H7 (cell line): ENCODE measurements around the gene CLEC3B. TPM values are rescaled to one million over a fixed set of nuclear protein-coding genes. Genes with fewer than 3 reads are reported as not detected.
"Not testable (repeated sequence)": the region's sequence is repeated elsewhere in the genome, so short reads cannot be mapped to it uniquely, and the experiment has no call there.

Experiments used
- DNase-seq: peaks from one replicate; pipeline ENCODE4 v3.0.0; 2012
- H3K27me3 ChIP-seq: 2 replicates; pipeline ENCODE4 v1.6.0; 2011; ENCODE audit warnings: mild to moderate bottlenecking, low read length; ENCODE audit not compliant: control insufficient read depth, insufficient read depth
- H3K36me3 ChIP-seq: replicated peaks from 2 replicates; pipeline ENCODE4 v1.5.1; 2011; ENCODE audit warnings: low read length; ENCODE audit not compliant: control insufficient read depth, insufficient read depth
- H3K4me3 ChIP-seq: 2 replicates; pipeline ENCODE4 v1.5.1; 2011; ENCODE audit warnings: low read depth, mild to moderate bottlenecking, control low read depth, low read length, moderate library complexity; ENCODE audit not compliant: insufficient read depth
- total RNA-seq: library from RNA; depleted of rRNA; stranded (reverse); fragments of >200 nt; shearing (Covaris generic); gene quantifications from 2 replicates; pipeline ENCODE4 v1.2.3, GENCODE V29; 2014

CLEC3B gene
- total RNA-seq, 1 experiment from 2014 or later = not detected

GRCh38 chr3:45035441-45036301 lies 9.6 kb downstream of the CLEC3B start:
- no peaks in the 10 kb centered on the region for H3K36me3 ChIP-seq
- DNase-seq = peak; percentile 83
- peak overlapping the region; percentile 8; the same call in 1 of the 2 replicates for H3K4me3 ChIP-seq
- peaks cover 14% of the 10 kb centered on the region; the same call in 1 of the 2 replicates for H3K27me3 ChIP-seq

- H3K4me3 ChIP-seq = no peak overlapping the region
- no peaks in the 10 kb centered on the region for H3K36me3 ChIP-seq
- H3K27me3 ChIP-seq = peaks cover 14% of the 10 kb centered on the region; the same call in 1 of the 2 replicates
- peak; percentile 91 for DNase-seq
Measured at GRCh38 chr3:45037720-45038455, 11.8 kb downstream of the CLEC3B start.

GRCh38 chr3:45041666-45042065 lies 15.6 kb downstream of the CLEC3B start:
- no peak overlapping the region for H3K4me3 ChIP-seq
- H3K27me3 ChIP-seq = peaks cover 1% of the 10 kb centered on the region; the same call in 1 of the 2 replicates
- no peak for DNase-seq
- no peaks in the 10 kb centered on the region for H3K36me3 ChIP-seq

GRCh38 chr3:45042162-45042561 lies 16.1 kb downstream of the CLEC3B start:
- no peak for DNase-seq
- H3K4me3 ChIP-seq = no peak overlapping the region
- no peaks in the 10 kb centered on the region for H3K27me3 ChIP-seq
- H3K36me3 ChIP-seq = no peaks in the 10 kb centered on the region

- no peak for DNase-seq
- Histone ChIP-seq H3K27me3 (no peaks in the 10 kb centered on the region), H3K36me3 (no peaks in the 10 kb centered on the region), H3K4me3 (no peak overlapping the region)
Measured at GRCh38 chr3:45043728-45044299, 17.7 kb downstream of the CLEC3B start.

GRCh38 chr3:45048244-45048643 lies 22.1 kb downstream of the CLEC3B start:
- H3K27me3 ChIP-seq = no peaks in the 10 kb centered on the region; the same call in 1 of the 2 replicates
- no peak overlapping the region for H3K4me3 ChIP-seq
- no peaks in the 10 kb centered on the region for H3K36me3 ChIP-seq
- DNase-seq = no peak

GRCh38 chr3:45049807-45050206 lies 23.7 kb downstream of the CLEC3B start:
- Histone ChIP-seq H3K4me3 (no peak overlapping the region), H3K36me3 (no peaks in the 10 kb centered on the region), H3K27me3 (no peaks in the 10 kb centered on the region; the same call in 1 of the 2 replicates)
- DNase-seq = no peak

- no peak overlapping the region for H3K4me3 ChIP-seq
Measured at GRCh38 chr3:45051685-45052084, 25.6 kb downstream of the CLEC3B start.

GRCh38 chr3:45053805-45054195 lies 27.7 kb downstream of the CLEC3B start:
- not testable (repeated sequence) for H3K4me3 ChIP-seq, DNase-seq, H3K36me3 ChIP-seq
- peaks cover 14% of the 10 kb centered on the region for H3K27me3 ChIP-seq

More at GRCh38 chr3:45051685-45052084, 25.6 kb downstream of the CLEC3B start:
- H3K36me3 ChIP-seq = no peaks in the 10 kb centered on the region
- no peak for DNase-seq
- H3K27me3 ChIP-seq = peaks cover 5% of the 10 kb centered on the region

GRCh38 chr3:45054196-45054857 lies 28.2 kb downstream of the CLEC3B start:
- no peaks in the 10 kb centered on the region for H3K36me3 ChIP-seq
- H3K27me3 ChIP-seq = peaks cover 18% of the 10 kb centered on the region
- no peak for DNase-seq
- no peak overlapping the region for H3K4me3 ChIP-seq

GRCh38 chr3:45055032-45055410 lies 28.9 kb downstream of the CLEC3B start:
- Histone ChIP-seq H3K27me3 (peaks cover 18% of the 10 kb centered on the region), H3K36me3 (no peaks in the 10 kb centered on the region), H3K4me3 (no peak overlapping the region)

GRCh38 chr3:45055411-45056143 lies 29.5 kb downstream of the CLEC3B start:
- H3K4me3 ChIP-seq = no peak overlapping the region
- no peaks in the 10 kb centered on the region for H3K36me3 ChIP-seq
- peaks cover 18% of the 10 kb centered on the region for H3K27me3 ChIP-seq
- peak; percentile 79 for DNase-seq

More at GRCh38 chr3:45055032-45055410, 28.9 kb downstream of the CLEC3B start:
- DNase-seq = no peak

- H3K4me3 ChIP-seq = no peak overlapping the region
- DNase-seq = peak; percentile 70
- no peaks in the 10 kb centered on the region for H3K36me3 ChIP-seq
- peaks cover 18% of the 10 kb centered on the region for H3K27me3 ChIP-seq
Measured at GRCh38 chr3:45056608-45057301, 30.7 kb downstream of the CLEC3B start.
